GM12891 (cell line): ENCODE measurements around the gene TEPSIN.

Source experiments
- DNase-seq: peaks from one replicate; pipeline ENCODE4 v3.0.0; 2011; ENCODE audit warnings: low spot score; ENCODE audit not compliant: insufficient read length
- FAIRE-seq: peaks from 2 replicates; lab custom pipeline; 2011; peaks lifted over from hg19 to GRCh38; lab: Jason Lieb, UNC
- PAX5 ChIP-seq: IDR thresholded peaks from 2 replicates; pipeline ENCODE4 v1.6.1; 2011; ENCODE audit warnings: low read length, moderate library complexity, mild to moderate bottlenecking; ENCODE audit not compliant: insufficient read depth, severe bottlenecking
- POLR2A ChIP-seq: IDR thresholded peaks from 2 replicates; pipeline ENCODE4 v1.6.1; 2011; ENCODE audit warnings: low read depth, low read length, control low read depth
- POLR2AphosphoS5 ChIP-seq: IDR thresholded peaks from 2 replicates; pipeline ENCODE4 v1.6.1; 2011; ENCODE audit warnings: low read depth, low read length, control low read depth
- POU2F2 ChIP-seq: IDR thresholded peaks from 2 replicates; pipeline ENCODE4 v1.6.1; 2011; ENCODE audit warnings: low read depth, mild to moderate bottlenecking, control low read depth, low read length, moderate library complexity
- SPI1 ChIP-seq: IDR thresholded peaks from 2 replicates; pipeline ENCODE4 v1.6.1; 2011; ENCODE audit warnings: low read depth, low read length, control low read depth
- TAF1 ChIP-seq: IDR thresholded peaks from 2 replicates; pipeline ENCODE4 v1.6.1; 2011; ENCODE audit warnings: low read depth, low read length, control low read depth

TEPSIN gene

GRCh38 chr17:81182596-81182995 lies 56.3 kb downstream of the TEPSIN start:
- TF ChIP-seq POLR2AphosphoS5: no peak
- no peak for TF ChIP-seq POLR2A
- TF ChIP-seq POU2F2: no peak
- no peak for TF ChIP-seq PAX5
- no peak for TF ChIP-seq SPI1
- TF ChIP-seq TAF1: no peak
- DNase-seq (no peak), FAIRE-seq (no peak)

GRCh38 chr17:81181811-81182185 lies 57.1 kb downstream of the TEPSIN start:
- no peak for FAIRE-seq
- TF ChIP-seq POLR2AphosphoS5 (no peak), PAX5 (no peak), TAF1 (no peak)

GRCh38 chr17:81180836-81181810 lies 57.7 kb downstream of the TEPSIN start:
- TF ChIP-seq SPI1 (no peak), POU2F2 (no peak), TAF1 (no peak), POLR2AphosphoS5 (no peak), PAX5 (no peak), POLR2A (no peak)
- DNase-seq (no peak), FAIRE-seq (no peak)

More at GRCh38 chr17:81181811-81182185, 57.1 kb downstream of the TEPSIN start:
- no peak for DNase-seq

- no peak for FAIRE-seq
- DNase-seq: no peak
- no peak for TF ChIP-seq SPI1
- TF ChIP-seq POLR2A: no peak
- no peak for TF ChIP-seq POU2F2
- no peak for TF ChIP-seq PAX5
- TF ChIP-seq TAF1: no peak
- TF ChIP-seq POLR2AphosphoS5: no peak
These were observed 59.0 kb downstream of the TEPSIN start for GRCh38 chr17:81179861-81180260.

- FAIRE-seq: no peak
- TF ChIP-seq TAF1 (no peak), POLR2A (no peak), POLR2AphosphoS5 (no peak), SPI1 (no peak), PAX5 (no peak), POU2F2 (no peak)
- no peak for DNase-seq
These were observed 59.6 kb downstream of the TEPSIN start for GRCh38 chr17:81179220-81179619.
